HepG2 (cell line): ENCODE measurements around the gene UQCR11. TPM values are rescaled to one million over a fixed set of nuclear protein-coding genes. Genes with fewer than 3 reads are reported as not detected.

ENCODE experiments used
- BRF2 ChIP-seq: sonication (generic); formaldehyde crosslinking; IDR thresholded peaks from 2 replicates; pipeline ENCODE4 v1.8.1; 2022; ENCODE audit warnings: mild to moderate bottlenecking, missing genetic modification reagents
- CREB3 ChIP-seq: sonication (generic); formaldehyde crosslinking; IDR thresholded peaks from 2 replicates; pipeline ENCODE4 v1.5.0; 2020; ENCODE audit warnings: missing genetic modification reagents
- CREBL2 ChIP-seq: sonication (generic); formaldehyde crosslinking; IDR thresholded peaks from 2 replicates; pipeline ENCODE4 v1.8.1; 2023; ENCODE audit warnings: missing genetic modification reagents, mild to moderate bottlenecking, borderline replicate concordance
- GATAD2A ChIP-seq: IDR thresholded peaks from 2 replicates; pipeline ENCODE4 v1.6.1; 2016
- HNRNPLL ChIP-seq: fragments of 200-400 bp; formaldehyde crosslinking; IDR thresholded peaks from 2 replicates; pipeline ENCODE4 v1.6.1; 2017; ENCODE audit warnings: mild to moderate bottlenecking, low read depth, low read length; ENCODE audit not compliant: poor library complexity, severe bottlenecking
- KLF6 ChIP-seq: IDR thresholded peaks from 2 replicates; pipeline ENCODE4 v1.8.0; 2016; ENCODE audit warnings: missing biosample characterization, missing genetic modification reagents
- NFAT5 ChIP-seq: sonication (generic); formaldehyde crosslinking; IDR thresholded peaks from 2 replicates; pipeline ENCODE4 v1.4.0; 2020; ENCODE audit warnings: missing genetic modification reagents
- NR2F1 ChIP-seq, 2 experiments: fragments of 450-650 bp in 1 of 2; formaldehyde crosslinking in 1 of 2; IDR thresholded peaks; 2 replicates each; pipeline versions ENCODE4 v1.5.0 to v1.6.1; 2016 to 2020; ENCODE audit warnings: mild to moderate bottlenecking in 1 of 2, missing compliant biosample characterization in 1 of 2, missing genetic modification reagents in 1 of 2, moderate library complexity in 1 of 2
- POGK ChIP-seq: sonication (generic); formaldehyde crosslinking; conservative IDR thresholded peaks from 2 replicates; pipeline ENCODE4 v1.8.0; 2022; ENCODE audit warnings: mild to moderate bottlenecking, moderate library complexity, missing genetic modification reagents
- SATB2 ChIP-seq: sonication (generic); formaldehyde crosslinking; IDR thresholded peaks from 2 replicates; pipeline ENCODE4 v1.5.0; 2020; ENCODE audit warnings: missing genetic modification reagents
- SP5 ChIP-seq: IDR thresholded peaks from 2 replicates; pipeline ENCODE4 v1.6.1; 2016; ENCODE audit warnings: low read depth, borderline replicate concordance
- TEAD2 ChIP-seq: sonication (generic); formaldehyde crosslinking; IDR thresholded peaks from 2 replicates; pipeline ENCODE4 v1.9.0; 2021; ENCODE audit warnings: missing genetic modification reagents
- WIZ ChIP-seq: sonication (generic); formaldehyde crosslinking; IDR thresholded peaks from 2 replicates; pipeline ENCODE4 v1.5.1; 2020; ENCODE audit warnings: mild to moderate bottlenecking, missing genetic modification reagents
- ZNF350 ChIP-seq: sonication (generic); formaldehyde crosslinking; IDR thresholded peaks from 2 replicates; pipeline ENCODE4 v1.4.0; 2020; ENCODE audit warnings: mild to moderate bottlenecking, low read depth, missing genetic modification reagents, borderline replicate concordance
- ZNF615 ChIP-seq: sonication (generic); formaldehyde crosslinking; IDR thresholded peaks from 2 replicates; pipeline ENCODE4 v1.5.0; 2020; ENCODE audit warnings: mild to moderate bottlenecking, missing genetic modification reagents, borderline replicate concordance
- ZNF749 ChIP-seq: sonication (generic); formaldehyde crosslinking; IDR thresholded peaks from 2 replicates; pipeline ENCODE4 v1.8.0; 2022; ENCODE audit warnings: mild to moderate bottlenecking, missing genetic modification reagents, moderate library complexity, borderline replicate concordance
- ZNF792 ChIP-seq: IDR thresholded peaks from 2 replicates; pipeline ENCODE4 v1.6.1; 2016
- polyA plus RNA-seq, 8 experiments: library from polyadenylated mRNA; depleted of rRNA in 3 of 8; stranded (reverse) in 7 of 8; unstranded in 1 of 8; fragments of >200 nt; fragmentation: Illumina TruSeq in 4 of 8; extraction: Trizol in 4 of 8; gene quantifications; 2 replicates each; pipeline versions ENCODE4 v1.2.1 to v1.2.3, GENCODE V29; 2011 to 2016; ENCODE audit warnings: low read depth in 4 of 8, missing spikeins in 1 of 8, mixed read lengths in 1 of 8; ENCODE audit not compliant: insufficient read depth in 1 of 8
- total RNA-seq, 5 experiments: library from RNA; depleted of rRNA; stranded (reverse); fragments of >200 nt; fragmentation: Illumina TruSeq; extraction: Trizol; gene quantifications; 2 replicates each; pipeline ENCODE4 v1.2.3, GENCODE V29; 2016; ENCODE audit warnings: low read depth in 1 of 5

The UQCR11 gene
- total and polyA plus RNA-seq, 2 of the 13 experiments (the other 11 are each of a cell fraction or from before 2014, with no cell fraction given), result 125 to 214 TPM

- no peak for TF ChIP-seq GATAD2A (CRISPR knock-in tag)
- no peak for TF ChIP-seq ZNF350
- TF ChIP-seq KLF6 (CRISPR knock-in tag), result 0 out of 2 replicates have a peak, but pooled peaks have one; percentile 57
- peak; percentile 78; the same call in 1 of the 2 replicates for TF ChIP-seq CREBL2 (CRISPR knock-in tag)
- no peak for TF ChIP-seq HNRNPLL
- no peak for TF ChIP-seq NR2F1 (CRISPR knock-in tag; IDR thresholded peaks at IDR 0.05)
- peak; percentile 84; the same call in 1 of the 2 replicates for TF ChIP-seq ZNF749 (CRISPR knock-in tag)
- TF ChIP-seq NFAT5, result peak; percentile 89
- 0 out of 2 replicates have a peak, but pooled peaks have one; percentile 31 for TF ChIP-seq POGK (CRISPR knock-in tag)
- no peak for TF ChIP-seq ZNF615 (CRISPR knock-in tag)
- no peak for TF ChIP-seq SP5
- peak; percentile 88; the same call in 1 of the 2 replicates for TF ChIP-seq CREB3 (CRISPR knock-in tag)
- TF ChIP-seq TEAD2 (CRISPR knock-in tag), result peak; percentile 77; the same call in 1 of the 2 replicates
- TF ChIP-seq SATB2, result 0 out of 2 replicates have a peak, but pooled peaks have one; percentile 76
- TF ChIP-seq BRF2 (CRISPR knock-in tag), result no peak
- TF ChIP-seq WIZ (CRISPR knock-in tag), result 0 out of 2 replicates have a peak, but pooled peaks have one; percentile 51
- TF ChIP-seq ZNF792, result peak; percentile 65; the same call in 1 of the 2 replicates
These were observed 36.8 kb downstream of the UQCR11 start, which contains the start of gene MEX3D (continued) for GRCh38 chr19:1568320-1569019.
